Adipose tissue (tissue), 3 donors: ENCODE data around the gene GLP1R. TPM values are rescaled to one million over a fixed set of nuclear protein-coding genes. Genes with fewer than 3 reads are reported as not detected.

ENCODE experiments used
- H3K27ac ChIP-seq: one replicate; pipeline ENCODE4 v1.5.1; 2013; ENCODE audit warnings: low read depth, low read length
- WGBS, 3 donors: extraction: QIAGEN DNeasy Blood & Tissue Kit; methylation state at CpG; one replicate each; pipeline ENCODE4 v1.1.7; 2013; 5-methylcytosine and 5-hydroxymethylcytosine counted together
- polyA plus RNA-seq, 3 donors: library from polyadenylated mRNA; stranded (reverse); fragments of 200-250 nt; gene quantifications; one replicate each; pipeline ENCODE4 v1.2.3, GENCODE V29; 2013
- donor health status: healthy with polysubstance abuse.
- donor health status: Bipolar disorder and iron deficiency.
- donor health status: healthy.

GLP1R gene
- polyA plus RNA-seq, 3 donors = 0.04 to 2.0 TPM; not detected in 1

DNA sequence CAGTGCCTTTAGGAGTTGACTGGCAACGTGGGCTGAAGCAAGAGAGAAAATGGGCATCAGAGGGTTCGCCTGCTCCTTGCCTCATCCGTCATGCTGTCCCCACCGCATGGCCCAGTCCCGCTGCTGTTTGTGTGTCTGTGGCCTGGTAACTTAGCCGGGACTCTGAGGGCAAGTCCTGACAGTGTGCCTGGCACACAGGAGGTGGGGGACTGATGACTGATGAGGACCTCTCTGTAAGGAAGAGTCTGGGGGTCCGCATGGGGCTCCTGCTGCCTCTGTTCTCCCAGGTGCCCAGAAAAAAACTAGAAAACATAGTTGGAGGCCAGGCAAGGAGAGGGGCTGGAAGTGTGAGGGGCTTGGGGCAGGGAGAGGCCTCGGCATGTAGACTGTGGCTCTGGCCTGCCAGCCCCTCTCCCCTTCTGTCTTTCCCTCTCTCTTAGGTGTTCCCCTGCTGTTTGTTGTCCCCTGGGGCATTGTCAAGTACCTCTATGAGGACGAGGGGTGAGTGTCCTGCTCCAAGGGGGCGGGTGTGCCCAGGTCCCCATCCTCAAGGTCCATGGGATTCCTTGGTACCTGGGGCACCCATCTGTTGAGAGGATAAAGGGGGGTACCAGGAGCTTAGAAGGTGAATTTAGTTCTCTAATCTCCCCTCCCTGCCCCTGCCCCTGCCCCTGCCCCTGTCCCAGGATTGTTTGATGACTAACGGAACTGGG, 29.5 kb downstream of the GLP1R start:
- 85 to 91% (median 86%) methylated on average over 11 of the region's 11 CpGs for WGBS, 3 donors
- H3K27ac ChIP-seq = no peak overlapping the region

GRCh38 chr6:39078695-39079094, 30.1 kb downstream of the GLP1R start:
- no peak overlapping the region for H3K27ac ChIP-seq
- WGBS, 3 donors = 70 to 92% (median 89%) methylated on average over 3 of the region's 3 CpGs

DNA sequence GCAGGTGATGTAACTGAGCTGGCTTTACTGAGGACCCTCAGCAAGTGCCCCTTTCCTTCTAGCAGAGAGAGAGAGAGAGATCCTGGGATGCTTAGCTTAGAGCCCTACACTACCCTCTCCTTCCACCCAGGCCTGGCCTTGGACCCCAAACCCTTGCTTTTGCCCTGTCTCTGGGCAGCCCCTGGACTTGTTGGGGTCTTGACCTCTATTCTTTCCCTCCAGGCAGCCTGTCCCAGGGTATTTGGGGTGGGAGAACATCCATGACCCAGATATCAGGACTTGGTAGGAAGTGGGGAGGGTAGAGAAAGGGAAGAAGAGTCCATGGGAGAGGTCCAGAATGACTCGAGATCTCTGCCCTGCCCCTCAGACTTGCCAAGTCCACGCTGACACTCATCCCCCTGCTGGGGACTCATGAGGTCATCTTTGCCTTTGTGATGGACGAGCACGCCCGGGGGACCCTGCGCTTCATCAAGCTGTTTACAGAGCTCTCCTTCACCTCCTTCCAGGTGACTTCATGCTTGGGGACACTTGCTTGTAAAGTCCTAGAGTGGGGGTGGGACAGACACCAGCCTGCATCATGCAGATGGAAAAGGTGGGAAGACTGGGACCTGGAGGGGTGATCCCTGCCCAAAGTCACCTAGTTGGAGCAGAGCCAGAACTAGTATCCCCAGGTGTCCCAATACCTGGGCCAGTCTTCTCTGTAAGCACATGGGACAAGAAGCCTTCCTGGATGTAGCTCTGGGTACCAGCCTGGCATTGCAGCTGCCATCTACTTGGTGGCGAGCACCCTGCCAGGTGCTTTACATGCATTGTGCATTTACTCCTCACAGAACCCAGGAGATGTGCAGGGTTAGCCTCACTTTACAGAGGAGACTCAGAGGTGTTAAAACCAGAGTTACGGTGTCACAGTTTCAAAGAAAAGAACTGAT, 30.9 kb downstream of the GLP1R start:
- WGBS, 3 donors = 77 to 93% (median 80%) methylated on average over 8 of the region's 8 CpGs
- H3K27ac ChIP-seq = no peak overlapping the region

DNA sequence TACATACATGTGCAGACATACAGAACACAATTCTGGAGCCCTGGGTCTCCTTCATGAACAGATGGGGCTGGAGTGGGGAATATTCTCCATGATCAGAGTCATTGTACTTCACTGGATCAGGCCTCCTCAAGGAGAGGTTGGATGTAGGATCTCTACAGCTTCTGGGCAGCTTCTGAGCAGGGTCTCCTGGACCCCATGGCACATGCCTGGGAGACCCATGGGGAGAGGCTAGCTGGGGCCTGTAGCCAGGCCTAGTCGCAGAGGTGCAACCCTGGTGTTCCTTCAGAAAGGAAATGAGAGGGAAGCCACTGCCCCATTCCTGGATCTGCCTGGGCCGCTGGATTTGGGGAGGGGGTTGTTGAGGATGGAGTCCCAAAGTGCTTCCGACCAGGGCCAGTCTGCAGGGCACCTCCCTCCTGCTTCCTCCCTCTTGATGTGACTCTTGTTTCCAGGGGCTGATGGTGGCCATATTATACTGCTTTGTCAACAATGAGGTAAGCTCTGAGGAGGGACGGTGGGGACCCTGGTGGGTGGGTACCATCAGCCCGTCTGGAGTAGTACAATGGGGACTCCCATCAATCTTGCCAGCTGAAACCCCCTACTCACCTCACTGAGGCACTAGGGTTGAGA, 31.8 kb downstream of the GLP1R start:
- no peak overlapping the region for H3K27ac ChIP-seq
- whole genome bisulfite sequencing, 3 donors = 79 to 91% (median 86%) methylated on average over 5 of the region's 5 CpGs

DNA sequence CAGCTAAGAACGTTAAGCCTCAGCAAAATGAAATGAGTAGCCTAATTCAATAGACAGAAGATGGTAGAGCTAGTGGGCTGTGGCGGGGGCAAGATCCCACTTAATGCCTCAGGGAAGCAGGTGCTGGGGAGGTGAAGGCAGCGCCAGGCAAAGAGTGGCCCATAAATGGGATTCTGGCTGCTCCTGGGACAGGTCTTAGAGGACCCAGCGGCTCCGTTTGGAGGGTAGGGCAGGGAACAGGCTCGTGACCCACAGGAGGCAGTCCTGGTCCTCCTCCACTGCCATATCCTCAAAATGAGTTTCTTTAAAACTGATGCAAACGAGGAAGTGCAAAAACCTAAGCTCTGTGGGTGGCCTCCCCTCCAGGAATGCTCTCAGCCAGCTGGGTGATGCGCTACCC, 33.7 kb downstream of the GLP1R start:
- no peak overlapping the region for H3K27ac ChIP-seq
- 70 to 87% (median 85%) methylated on average over 8 of the region's 8 CpGs for WGBS, 3 donors

- WGBS, 3 donors = 52 to 82% (median 71%) methylated on average over 2 of the region's 2 CpGs
- H3K27ac ChIP-seq = no peak overlapping the region
Measured at GRCh38 chr6:39083231-39083634, 34.7 kb downstream of the GLP1R start.

- 87 to 90% (median 89%) methylated on average over 7 of the region's 7 CpGs for WGBS, 3 donors
Measured at GRCh38 chr6:39084506-39084905, 35.9 kb downstream of the GLP1R start.

DNA sequence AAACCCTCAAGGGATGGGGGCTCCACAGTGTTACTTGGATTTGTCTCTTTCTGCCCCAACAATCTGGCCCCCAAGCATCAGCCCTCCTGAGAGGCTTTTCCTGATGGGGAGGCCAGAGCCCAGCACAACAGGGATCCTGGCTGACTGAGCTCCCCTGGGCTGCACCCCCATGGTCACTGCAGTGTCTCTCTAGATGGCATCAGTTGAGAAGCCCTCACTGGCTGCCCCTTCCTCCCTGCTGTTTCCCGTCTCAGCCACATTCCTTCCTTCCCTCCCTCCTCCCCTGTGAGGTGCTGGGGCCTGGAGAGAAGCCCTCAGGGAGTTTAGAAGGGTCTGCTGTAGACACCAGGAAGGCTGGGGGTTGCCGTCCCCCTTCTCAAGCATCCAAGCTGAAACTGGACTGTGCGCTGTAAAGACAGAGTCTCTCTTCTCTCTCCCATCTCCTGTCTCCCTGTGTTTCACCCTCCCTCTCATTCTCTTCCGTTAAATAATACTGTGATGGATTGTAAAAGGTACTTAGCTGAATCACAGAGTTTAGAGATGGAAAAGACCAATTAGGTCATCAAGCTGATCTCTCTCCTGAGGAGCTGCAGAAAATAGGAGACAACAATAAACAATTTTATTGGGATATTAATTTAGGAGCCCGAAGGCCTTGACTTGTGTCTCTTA, 36.7 kb downstream of the GLP1R start:
- 64 to 78% (median 75%) methylated on average over 5 of the region's 5 CpGs for WGBS, 3 donors
- no peak overlapping the region for H3K27ac ChIP-seq

More at GRCh38 chr6:39084506-39084905, 35.9 kb downstream of the GLP1R start:
- no peak overlapping the region for H3K27ac ChIP-seq

DNA sequence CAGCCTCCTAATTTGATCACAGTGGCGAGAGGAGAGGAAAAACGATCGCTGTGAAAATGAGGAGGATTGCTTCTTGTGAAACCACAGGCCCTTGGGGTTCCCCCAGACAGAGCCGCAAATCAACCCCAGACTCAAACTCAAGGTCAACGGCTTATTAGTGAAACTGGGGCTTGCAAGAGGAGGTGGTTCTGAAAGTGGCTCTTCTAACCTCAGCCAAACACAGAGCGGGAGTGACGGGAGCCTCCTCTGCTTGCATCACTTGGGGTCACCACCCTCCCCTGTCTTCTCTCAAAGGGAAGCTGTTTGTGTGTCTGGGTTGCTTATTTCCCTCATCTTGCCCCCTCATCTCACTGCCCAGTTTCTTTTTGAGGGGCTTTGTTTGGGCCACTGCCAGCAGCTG, 37.7 kb downstream of the GLP1R start:
- H3K27ac ChIP-seq = no peak overlapping the region
- 56 to 84% (median 57%) methylated on average over 7 of the region's 7 CpGs for WGBS, 3 donors

DNA sequence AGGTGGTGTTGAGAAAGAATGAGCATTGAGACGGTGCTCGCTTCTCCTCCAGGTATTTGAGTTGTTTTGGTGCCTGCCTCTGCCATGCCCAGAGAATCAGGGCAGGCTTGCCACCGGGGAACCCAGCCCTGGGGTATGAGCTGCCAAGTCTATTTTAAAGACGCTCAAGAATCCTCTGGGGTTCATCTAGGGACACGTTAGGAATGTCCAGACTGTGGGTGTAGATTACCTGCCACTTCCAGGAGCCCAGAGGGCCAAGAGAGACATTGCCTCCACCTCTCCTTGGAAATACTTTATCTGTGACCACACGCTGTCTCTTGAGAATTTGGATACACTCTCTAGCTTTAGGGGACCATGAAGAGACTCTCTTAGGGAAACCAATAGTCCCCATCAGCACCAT, 38.1 kb downstream of the GLP1R start:
- WGBS, 3 donors = 71 to 82% (median 71%) methylated on average over 6 of the region's 6 CpGs
- H3K27ac ChIP-seq = no peak overlapping the region

DNA sequence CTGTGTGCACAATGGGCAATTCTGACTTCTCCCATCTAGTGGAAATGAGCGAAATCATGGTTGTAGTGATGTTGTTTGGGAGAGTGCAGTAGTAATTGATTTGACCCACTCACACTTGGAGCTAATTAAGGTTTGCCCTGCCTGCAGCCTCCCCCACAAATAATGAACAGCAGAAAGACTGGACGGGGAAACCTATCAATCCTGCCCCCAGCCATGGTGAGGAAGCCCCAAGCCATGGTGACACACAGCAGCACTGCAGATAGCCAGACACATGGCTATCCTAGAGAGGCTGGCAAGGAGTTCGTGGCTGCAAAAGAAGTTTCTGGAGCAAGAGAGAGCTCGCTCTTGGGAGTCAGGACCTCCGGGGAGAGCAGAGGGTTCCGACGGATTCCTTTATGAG, 38.6 kb downstream of the GLP1R start:
- 66 to 83% (median 75%) methylated on average over 7 of the region's 7 CpGs for WGBS, 3 donors
- H3K27ac ChIP-seq = no peak overlapping the region

DNA sequence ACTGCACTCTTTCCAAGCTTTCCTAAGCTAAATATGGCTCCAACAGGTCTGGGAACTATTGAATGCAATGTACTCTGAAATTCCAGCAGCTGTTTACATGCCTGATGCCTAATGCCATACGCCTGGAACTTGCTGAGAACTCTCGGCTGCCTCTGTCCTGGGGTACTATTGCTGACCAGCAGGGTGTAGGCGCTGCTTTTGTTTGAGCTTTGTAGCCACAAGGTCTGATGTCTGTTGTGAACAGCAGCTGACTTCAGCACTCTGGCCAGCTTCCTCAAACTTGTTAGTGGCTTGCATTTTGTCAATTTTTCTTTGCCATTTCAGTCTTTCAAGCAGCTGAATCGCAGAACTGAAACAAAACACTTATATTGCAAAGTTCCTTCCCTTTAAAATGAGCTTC, 39.8 kb downstream of the GLP1R start:
- WGBS, 3 donors = 3 to 32% (median 6%) methylated on average over 4 of the region's 4 CpGs
- H3K27ac ChIP-seq = no peak overlapping the region

DNA sequence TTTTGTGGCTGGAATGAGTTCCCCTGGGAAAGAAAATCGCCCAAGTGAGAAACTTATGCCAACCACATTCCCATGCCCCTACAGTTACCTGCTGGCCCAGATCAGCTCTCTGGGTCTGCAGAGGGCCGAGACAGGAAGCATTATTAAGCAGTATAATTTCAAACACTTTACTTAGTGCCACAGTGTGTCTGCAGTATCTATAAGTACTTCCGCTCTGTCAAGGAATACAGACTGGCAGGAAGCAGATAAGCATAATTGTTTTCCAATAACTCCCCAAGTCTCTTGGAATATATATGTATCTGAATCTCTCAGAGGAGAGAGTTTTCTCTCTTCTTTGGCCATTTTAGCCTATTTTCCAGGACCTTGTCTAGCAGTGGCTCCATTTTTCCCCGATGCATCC, 41.5 kb downstream of the GLP1R start:
- WGBS, 3 donors = 43 to 85% (median 52%) methylated on average over 4 of the region's 4 CpGs

GRCh38 chr6:39091220-39091619, 42.6 kb downstream of the GLP1R start:
- WGBS, 3 donors = 79 to 93% (median 80%) methylated on average over 7 of the region's 7 CpGs
- H3K27ac ChIP-seq = no peak overlapping the region

More for the DNA sequence above, 41.5 kb downstream of the GLP1R start:
- H3K27ac ChIP-seq = no peak overlapping the region

- 30 to 40% (median 39%) methylated on average over 1 of the region's 1 CpG for WGBS, 3 donors
- H3K27ac ChIP-seq = no peak overlapping the region
Measured at GRCh38 chr6:39092124-39092523, 43.5 kb downstream of the GLP1R start.

DNA sequence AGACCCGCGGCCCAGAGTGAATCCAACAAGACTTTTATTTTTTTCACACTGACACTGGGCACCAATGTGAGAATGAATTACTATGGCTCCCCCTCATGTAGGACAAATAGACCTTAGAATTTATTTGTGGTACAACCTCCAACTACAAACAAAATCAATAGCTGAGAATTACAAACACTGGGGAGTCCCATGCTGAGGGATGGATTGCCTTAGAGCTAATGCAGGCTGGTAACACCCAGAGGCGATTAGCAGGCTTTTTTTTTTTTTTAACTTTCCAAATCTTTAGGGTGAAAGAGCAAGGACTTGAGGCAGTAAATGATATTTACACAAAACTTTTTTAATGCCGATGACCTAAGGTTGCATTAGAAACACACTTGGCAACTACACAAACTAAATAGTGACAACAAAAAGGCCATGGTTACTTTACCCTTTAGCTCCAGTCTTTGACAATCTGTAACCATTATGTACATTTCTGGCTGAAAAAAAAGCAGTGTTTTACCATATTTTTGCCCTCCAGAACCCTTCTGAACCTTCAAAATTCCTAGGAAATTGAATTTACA, 44.6 kb downstream of the GLP1R start:
- WGBS, 3 donors = 67 to 93% (median 84%) methylated on average over 4 of the region's 4 CpGs
- no peak overlapping the region for H3K27ac ChIP-seq

- H3K27ac ChIP-seq = no peak overlapping the region
Measured at GRCh38 chr6:39095578-39095977, 47.0 kb downstream of the GLP1R start.

DNA sequence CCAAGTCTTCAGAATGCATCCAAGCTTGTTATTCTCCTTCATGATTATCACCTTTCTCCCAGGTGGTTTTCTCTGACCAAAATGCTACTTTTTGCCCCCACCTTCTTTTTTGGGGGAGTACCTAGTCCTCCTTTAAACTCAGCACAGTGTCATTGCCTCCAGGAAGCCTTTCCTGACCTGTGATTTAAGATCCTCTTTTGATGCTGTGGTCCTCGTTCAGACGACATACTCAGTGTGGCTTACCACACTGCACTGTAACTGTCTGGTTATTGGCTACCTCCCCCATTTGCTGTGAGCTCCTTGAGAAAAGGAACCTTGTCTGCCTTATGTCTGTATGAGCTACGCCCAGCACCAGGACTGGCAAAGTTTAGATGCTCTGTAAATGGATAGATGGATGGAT, 51.8 kb downstream of the GLP1R start:
- no peak overlapping the region for H3K27ac ChIP-seq
- 51 to 82% (median 60%) methylated on average over 3 of the region's 3 CpGs for WGBS, 3 donors
